Measurements from ENCODE around the gene TRIM14. TPM values are rescaled to one million over a fixed set of nuclear protein-coding genes. Genes with fewer than 3 reads are reported as not detected.
"Not testable (repeated sequence)": the region's sequence is repeated elsewhere in the genome, so short reads cannot be mapped to it uniquely, and the experiment has no call there.

Gene TRIM14
- total RNA-seq, 1 experiment from 2014 or later = 34.5 TPM

- POLR2A ChIA-PET = no interaction called here
- Histone ChIP-seq H3K27me3 (replicated peaks; ENCODE audit: control insufficient read depth, insufficient read depth, low read length) (no peaks in the 10 kb centered on the region), H3K36me3 (ENCODE audit: control insufficient read depth, insufficient read depth, low read length) (peaks cover 8% of the 10 kb centered on the region; the same call in 1 of the 2 replicates), H3K4me1 (no peaks in the 10 kb centered on the region), H3K4me3 (ENCODE audit: low read depth, low read length) (no peak overlapping the region), H3K9me3 (no peaks in the 10 kb centered on the region)
- CTCF ChIA-PET = no interaction called here
- intact Hi-C loops (cut with micrococcal nuclease; ENCODE audit: unreplicated experiment) = no loop called here
- TF ChIP-seq CTCF (IDR thresholded peaks at IDR 0.05; ENCODE audit: insufficient read depth in 1 of 2, low read depth in 1 of 2, low read length in 1 of 2, severe bottlenecking in 1 of 2, unreplicated experiment in 1 of 2) = no peak
- Mint-ChIP-seq H3K36me3 (ENCODE audit: insufficient read depth, unreplicated experiment) (peaks cover 38% of the 10 kb centered on the region), H3K4me3 (ENCODE audit: unreplicated experiment) (no peak overlapping the region), H3K27ac (ENCODE audit: unreplicated experiment) (no peak overlapping the region), H3K4me1 (ENCODE audit: low read depth, unreplicated experiment) (no peaks in the 10 kb centered on the region), H3K9me3 (ENCODE audit: unreplicated experiment) (no peaks in the 10 kb centered on the region), H3K27me3 (ENCODE audit: insufficient read depth, unreplicated experiment) (no peaks in the 10 kb centered on the region)
- DNase-seq = no peak
- BruUV-seq (replicated peaks) = no TSS peak
Observed at GRCh38 chr9:98080326-98080725, 38.7 kb downstream of the TRIM14 start.

GRCh38 chr9:98078895-98079294 is 40.1 kb downstream of the TRIM14 start:
- intact Hi-C loops (cut with micrococcal nuclease; ENCODE audit: unreplicated experiment) = loop anchor here (1.0 kb wide), 1 partner anchor 183 kb away; no protein-coding TSS in a partner anchor
- CTCF ChIA-PET = interaction anchor here (0.5 kb wide), 1 partner anchor 697 kb away, joined by 3 read pairs; no protein-coding TSS in a partner anchor

GRCh38 chr9:98076514-98076890 is 42.5 kb downstream of the TRIM14 start:
- H3K4me1 ChIP-seq = peaks cover 16% of the 10 kb centered on the region
- H3K4me3 Mint-ChIP-seq (ENCODE audit: unreplicated experiment); POLR2A ChIA-PET; H3K27ac Mint-ChIP-seq (ENCODE audit: unreplicated experiment); CTCF ChIA-PET; DNase-seq; H3K4me3 ChIP-seq (ENCODE audit: low read depth, low read length); H3K9me3 ChIP-seq; H3K27me3 Mint-ChIP-seq (ENCODE audit: insufficient read depth, unreplicated experiment); H3K9me3 Mint-ChIP-seq (ENCODE audit: unreplicated experiment); H3K36me3 ChIP-seq (ENCODE audit: control insufficient read depth, insufficient read depth, low read length); BruUV-seq (replicated peaks); intact Hi-C loops (cut with micrococcal nuclease; ENCODE audit: unreplicated experiment); H3K27me3 ChIP-seq (replicated peaks; ENCODE audit: control insufficient read depth, insufficient read depth, low read length): not testable (repeated sequence)
- Mint-ChIP-seq H3K36me3 (ENCODE audit: insufficient read depth, unreplicated experiment) (peaks cover 32% of the 10 kb centered on the region), H3K4me1 (ENCODE audit: low read depth, unreplicated experiment) (peaks cover 12% of the 10 kb centered on the region)

More at GRCh38 chr9:98078895-98079294, 40.1 kb downstream of the TRIM14 start:
- no peak for DNase-seq
- Histone ChIP-seq H3K36me3 (ENCODE audit: control insufficient read depth, insufficient read depth, low read length) (peaks cover 6% of the 10 kb centered on the region; the same call in 1 of the 2 replicates), H3K9me3 (no peaks in the 10 kb centered on the region), H3K4me1 (peaks cover 3% of the 10 kb centered on the region; the same call in 1 of the 2 replicates), H3K4me3 (ENCODE audit: low read depth, low read length) (no peak overlapping the region), H3K27me3 (replicated peaks; ENCODE audit: control insufficient read depth, insufficient read depth, low read length) (no peaks in the 10 kb centered on the region)
- no TSS peak for BruUV-seq (replicated peaks)
- TF ChIP-seq CTCF (IDR thresholded peaks at IDR 0.05; ENCODE audit: insufficient read depth in 1 of 2, low read depth in 1 of 2, low read length in 1 of 2, severe bottlenecking in 1 of 2, unreplicated experiment in 1 of 2) = no peak
- H3K27me3 Mint-ChIP-seq (ENCODE audit: insufficient read depth, unreplicated experiment) = no peaks in the 10 kb centered on the region
- H3K9me3 Mint-ChIP-seq (ENCODE audit: unreplicated experiment) = no peaks in the 10 kb centered on the region
- no peak overlapping the region for H3K4me3 Mint-ChIP-seq (ENCODE audit: unreplicated experiment)
- peaks cover 12% of the 10 kb centered on the region for H3K4me1 Mint-ChIP-seq (ENCODE audit: low read depth, unreplicated experiment)
- H3K36me3 Mint-ChIP-seq (ENCODE audit: insufficient read depth, unreplicated experiment) = peaks cover 42% of the 10 kb centered on the region
- H3K27ac Mint-ChIP-seq (ENCODE audit: unreplicated experiment) = no peak overlapping the region
- POLR2A ChIA-PET = no interaction called here

All from Caco-2 (cell line).